ENCODE data around the gene BOLA1.
"Not testable (repeated sequence)": the region's sequence is repeated elsewhere in the genome, so short reads cannot be mapped to it uniquely, and the experiment has no call there.

Gene BOLA1

GRCh38 chr1:149899460-149900284 lies at the start of gene BOLA1:
Gene BOLA1 (plus strand): TSS chr1:149899568. CDS start chr1:149900060, 492 bp downstream.
- H3K27ac ChIP-seq, result peak within 1 kb of the TSS; percentile 6; the same call in 1 of the 2 replicates
- peak within 1 kb of the TSS; percentile 79 for H3K4me3 ChIP-seq
- no peaks in the 10 kb centered on the region for H3K9me3 ChIP-seq (ENCODE audit: low read depth, low read length)
- no peaks in the 10 kb centered on the region for H3K36me3 ChIP-seq (ENCODE audit: insufficient read depth, low read length)
- no peak for TF ChIP-seq EZH2 (IDR thresholded peaks at IDR 0.05)
- TF ChIP-seq FOXP2 (optimal IDR thresholded peaks at IDR 0.05; ENCODE audit: control extremely low read depth, extremely low read length, insufficient read depth), result peak; percentile 68
- peak; percentile 61; the same call in 1 of the 2 replicates for TF ChIP-seq POLR2AphosphoS5 (IDR thresholded peaks at IDR 0.05; ENCODE audit: borderline replicate concordance, low read depth, low read length)
- no peak for DNase-seq (ENCODE audit: low read depth, low spot score)
- H3K9ac ChIP-seq (ENCODE audit: insufficient read length), result peak within 1 kb of the TSS; percentile 84

- Histone ChIP-seq H3K9ac (ENCODE audit: insufficient read length) (peak overlapping the region; percentile 95), H3K4me3 (peak overlapping the region; percentile 90), H3K36me3 (ENCODE audit: insufficient read depth, low read length) (peaks cover 4% of the 10 kb centered on the region), H3K9me3 (ENCODE audit: low read depth, low read length) (no peaks in the 10 kb centered on the region), H3K27ac (peak overlapping the region; percentile 82)
- TF ChIP-seq POLR2AphosphoS5 (IDR thresholded peaks at IDR 0.05; ENCODE audit: borderline replicate concordance, low read depth, low read length) (peak; percentile 43; the same call in 1 of the 2 replicates), EZH2 (IDR thresholded peaks at IDR 0.05) (no peak)
- DNase-seq (ENCODE audit: low read depth, low spot score), result no peak
These were observed 49.4 kb upstream of the BOLA1 start for GRCh38 chr1:149849947-149850360.

- H3K9ac ChIP-seq (ENCODE audit: insufficient read length); H3K36me3 ChIP-seq (ENCODE audit: insufficient read depth, low read length); H3K9me3 ChIP-seq (ENCODE audit: low read depth, low read length); H3K27ac ChIP-seq; H3K4me3 ChIP-seq; DNase-seq (ENCODE audit: low read depth, low spot score): not testable (repeated sequence)
These were observed 48.5 kb upstream of the BOLA1 start for GRCh38 chr1:149850732-149851345.

GRCh38 chr1:149851585-149852213 lies 47.7 kb upstream of the BOLA1 start:
- not testable (repeated sequence) for H3K9me3 ChIP-seq (ENCODE audit: low read depth, low read length); H3K9ac ChIP-seq (ENCODE audit: insufficient read length); H3K4me3 ChIP-seq; DNase-seq (ENCODE audit: low read depth, low spot score); H3K36me3 ChIP-seq (ENCODE audit: insufficient read depth, low read length); H3K27ac ChIP-seq

GRCh38 chr1:149852263-149852662 lies 47.1 kb upstream of the BOLA1 start:
- not testable (repeated sequence) for H3K36me3 ChIP-seq (ENCODE audit: insufficient read depth, low read length); H3K9me3 ChIP-seq (ENCODE audit: low read depth, low read length); DNase-seq (ENCODE audit: low read depth, low spot score); H3K4me3 ChIP-seq; H3K27ac ChIP-seq; H3K9ac ChIP-seq (ENCODE audit: insufficient read length)

- not testable (repeated sequence) for H3K27ac ChIP-seq; H3K9ac ChIP-seq (ENCODE audit: insufficient read length); H3K36me3 ChIP-seq (ENCODE audit: insufficient read depth, low read length); H3K9me3 ChIP-seq (ENCODE audit: low read depth, low read length); H3K4me3 ChIP-seq; DNase-seq (ENCODE audit: low read depth, low spot score)
These were observed 39.1 kb upstream of the BOLA1 start for GRCh38 chr1:149860271-149860670.

GRCh38 chr1:149860684-149861496 lies 38.5 kb upstream of the BOLA1 start:
- H3K27ac ChIP-seq; H3K9me3 ChIP-seq (ENCODE audit: low read depth, low read length); H3K36me3 ChIP-seq (ENCODE audit: insufficient read depth, low read length); H3K4me3 ChIP-seq; DNase-seq (ENCODE audit: low read depth, low spot score); H3K9ac ChIP-seq (ENCODE audit: insufficient read length): not testable (repeated sequence)

GRCh38 chr1:149861497-149862054 lies 37.8 kb upstream of the BOLA1 start:
- DNase-seq (ENCODE audit: low read depth, low spot score); H3K9ac ChIP-seq (ENCODE audit: insufficient read length); H3K27ac ChIP-seq; H3K9me3 ChIP-seq (ENCODE audit: low read depth, low read length); H3K36me3 ChIP-seq (ENCODE audit: insufficient read depth, low read length); H3K4me3 ChIP-seq: not testable (repeated sequence)

GRCh38 chr1:149866887-149867286 lies 32.5 kb upstream of the BOLA1 start:
- not testable (repeated sequence) for H3K36me3 ChIP-seq (ENCODE audit: insufficient read depth, low read length); DNase-seq (ENCODE audit: low read depth, low spot score); H3K4me3 ChIP-seq; H3K9ac ChIP-seq (ENCODE audit: insufficient read length); H3K27ac ChIP-seq; H3K9me3 ChIP-seq (ENCODE audit: low read depth, low read length)

- not testable (repeated sequence) for H3K27ac ChIP-seq; H3K9ac ChIP-seq (ENCODE audit: insufficient read length); DNase-seq (ENCODE audit: low read depth, low spot score); H3K9me3 ChIP-seq (ENCODE audit: low read depth, low read length); H3K4me3 ChIP-seq; H3K36me3 ChIP-seq (ENCODE audit: insufficient read depth, low read length)
These were observed 26.3 kb upstream of the BOLA1 start for GRCh38 chr1:149873060-149873459.

Measured in SK-N-MC (cell line).